KG1 (cell line): ENCODE measurements around the gene CDH23.

Experiments
- DNase-seq: peaks from one replicate; lab custom pipeline; 2025; lab: John Stamatoyannopoulos, UW

Gene CDH23

DNA sequence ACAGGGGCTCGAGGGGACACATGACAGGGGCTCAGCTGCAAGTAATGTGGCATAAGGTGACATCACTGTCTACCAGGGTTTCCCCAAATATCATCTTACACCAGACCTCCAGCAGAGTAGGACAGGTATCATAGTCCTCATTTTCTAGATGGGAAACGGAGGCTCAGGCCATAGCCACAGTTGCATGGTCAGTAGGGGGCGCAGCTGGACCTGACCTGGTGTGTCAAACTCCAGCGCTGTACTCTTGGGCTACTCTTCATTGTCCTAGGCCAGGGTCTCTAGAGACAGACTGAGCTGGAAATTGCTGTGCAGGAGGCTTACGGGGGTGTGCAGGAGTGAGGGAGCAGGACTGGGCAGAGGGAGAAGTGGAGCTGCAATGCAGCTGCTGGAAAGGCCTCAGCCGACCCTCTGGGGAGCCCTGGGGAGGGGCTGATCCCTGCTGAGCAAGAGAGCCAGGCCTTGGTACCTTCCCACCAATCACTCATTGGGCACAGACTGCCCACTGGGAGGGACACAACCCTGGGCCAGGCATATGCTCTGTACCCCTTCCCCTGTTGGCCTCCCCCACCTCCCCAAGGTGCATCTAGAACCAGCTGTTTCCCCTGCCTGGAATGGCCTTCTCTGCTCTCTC is 89.9 kb downstream of the CDH23 start:
- peak; percentile 17 for DNase-seq

DNA sequence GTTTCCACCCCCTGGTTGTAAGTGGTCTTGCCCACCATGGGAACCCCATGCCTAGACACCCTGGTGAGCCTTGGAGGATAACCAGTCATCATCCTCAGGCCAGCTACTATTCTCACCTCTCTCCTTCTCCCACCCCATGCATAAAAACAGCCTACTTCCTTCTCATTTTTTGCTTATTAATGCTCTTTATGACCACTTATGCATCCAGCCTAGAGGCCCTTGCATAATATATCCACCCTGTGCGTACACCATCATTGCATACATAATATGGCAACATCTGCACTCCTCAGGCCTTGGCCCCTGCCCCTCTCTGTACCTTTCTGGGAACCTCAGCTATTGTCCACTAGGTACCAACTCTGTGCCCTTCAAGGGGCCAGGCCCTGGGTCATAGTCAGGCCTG is 91.0 kb downstream of the CDH23 start:
- DNase-seq: no peak

DNA sequence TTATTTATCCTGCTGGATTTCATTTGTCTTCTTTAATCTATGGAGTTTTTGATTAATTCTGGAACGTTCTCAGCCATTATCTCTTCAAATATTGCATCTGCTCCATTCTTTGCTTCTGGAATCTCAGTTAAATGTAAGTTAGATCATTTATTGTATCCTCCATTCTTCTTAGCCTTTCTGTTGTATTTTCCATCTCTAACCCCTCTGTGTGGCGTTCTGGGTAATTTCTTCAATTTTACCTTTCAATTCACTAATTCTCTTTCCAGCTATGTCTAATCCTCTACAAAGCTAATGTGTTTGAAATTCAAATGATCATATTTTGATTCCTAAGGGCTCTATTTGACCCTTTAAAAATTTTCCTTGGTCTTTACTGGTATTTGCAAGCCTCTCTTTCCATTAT is 92.4 kb downstream of the CDH23 start:
- no peak for DNase-seq

DNA sequence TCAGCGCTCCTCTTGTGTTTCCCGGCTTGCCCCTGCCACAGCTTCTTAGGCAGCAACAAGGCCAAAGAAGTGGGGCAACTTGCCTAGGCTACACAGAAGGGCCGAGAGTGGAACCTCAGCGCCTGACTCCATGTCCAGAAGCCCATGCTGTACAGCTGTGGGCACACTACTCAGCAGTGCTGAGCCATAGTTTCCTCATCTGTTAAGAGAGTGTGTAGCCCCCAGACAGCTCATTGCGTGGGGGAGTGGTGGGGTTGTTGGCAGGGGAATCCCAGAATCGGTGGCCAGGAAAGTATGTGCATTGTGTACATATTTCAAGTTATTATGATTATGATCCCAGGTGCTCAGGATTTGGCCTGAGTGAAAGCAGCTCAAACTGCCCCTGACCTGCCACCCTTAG is 96.2 kb downstream of the CDH23 start:
- no peak for DNase-seq

DNA sequence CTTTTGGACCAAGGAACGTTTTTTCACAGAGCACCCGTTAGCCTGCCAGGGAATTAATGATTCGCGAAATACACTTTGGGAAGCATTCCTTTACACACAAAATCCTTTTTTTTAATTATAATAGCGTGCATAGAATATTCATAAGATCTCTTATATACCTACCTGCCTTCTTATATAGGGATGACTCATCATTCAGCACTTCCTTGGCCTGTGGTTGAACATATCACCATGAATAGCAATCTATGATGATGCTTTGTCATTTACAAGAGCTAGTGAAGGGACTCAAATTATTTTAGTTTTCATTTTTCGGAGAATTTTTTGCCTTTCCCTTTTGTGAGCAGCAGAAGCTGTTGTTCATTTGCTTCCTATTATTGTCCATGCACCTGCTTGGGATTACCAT is 97.0 kb downstream of the CDH23 start:
- DNase-seq: no peak

DNA sequence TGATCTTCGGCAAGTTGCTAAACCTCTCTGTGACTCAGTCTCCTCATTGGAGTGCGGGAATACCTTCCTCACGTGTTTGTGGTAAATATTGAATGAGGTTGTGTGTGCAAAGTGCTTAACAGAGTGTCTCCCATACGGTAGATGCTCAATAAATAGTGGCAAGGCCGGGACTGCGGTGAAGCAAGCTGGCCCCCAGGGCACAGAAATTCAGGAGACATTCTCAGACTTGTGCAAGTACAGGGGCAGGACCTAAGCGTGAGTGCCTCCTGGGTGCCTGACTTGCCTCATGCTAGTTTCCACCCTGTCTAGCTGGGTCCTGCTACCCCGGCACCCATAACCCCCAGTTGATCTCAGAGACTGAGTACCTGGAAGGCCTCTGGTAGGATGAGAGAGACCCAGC is 97.8 kb downstream of the CDH23 start:
- no peak for DNase-seq

DNA sequence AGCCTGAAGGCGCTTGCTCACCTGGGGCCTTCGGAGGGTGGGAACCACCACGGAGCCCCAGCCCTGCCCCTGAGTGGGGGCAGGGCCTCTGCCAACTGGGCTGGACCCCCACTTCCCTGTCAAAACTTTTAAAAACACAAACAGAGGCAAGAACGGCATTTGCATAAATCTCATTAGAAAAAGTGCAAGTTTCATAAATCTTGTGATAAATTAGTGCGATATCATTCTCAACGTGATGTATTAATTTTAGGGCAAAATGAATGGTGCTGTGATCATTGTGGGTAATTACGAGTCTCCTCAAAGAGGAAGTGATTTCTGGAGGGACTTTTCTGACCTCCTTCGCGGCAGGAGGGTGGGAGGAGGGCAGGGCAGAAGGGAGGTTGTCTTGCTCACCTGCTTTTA is 98.3 kb downstream of the CDH23 start:
- DNase-seq: no peak

DNA sequence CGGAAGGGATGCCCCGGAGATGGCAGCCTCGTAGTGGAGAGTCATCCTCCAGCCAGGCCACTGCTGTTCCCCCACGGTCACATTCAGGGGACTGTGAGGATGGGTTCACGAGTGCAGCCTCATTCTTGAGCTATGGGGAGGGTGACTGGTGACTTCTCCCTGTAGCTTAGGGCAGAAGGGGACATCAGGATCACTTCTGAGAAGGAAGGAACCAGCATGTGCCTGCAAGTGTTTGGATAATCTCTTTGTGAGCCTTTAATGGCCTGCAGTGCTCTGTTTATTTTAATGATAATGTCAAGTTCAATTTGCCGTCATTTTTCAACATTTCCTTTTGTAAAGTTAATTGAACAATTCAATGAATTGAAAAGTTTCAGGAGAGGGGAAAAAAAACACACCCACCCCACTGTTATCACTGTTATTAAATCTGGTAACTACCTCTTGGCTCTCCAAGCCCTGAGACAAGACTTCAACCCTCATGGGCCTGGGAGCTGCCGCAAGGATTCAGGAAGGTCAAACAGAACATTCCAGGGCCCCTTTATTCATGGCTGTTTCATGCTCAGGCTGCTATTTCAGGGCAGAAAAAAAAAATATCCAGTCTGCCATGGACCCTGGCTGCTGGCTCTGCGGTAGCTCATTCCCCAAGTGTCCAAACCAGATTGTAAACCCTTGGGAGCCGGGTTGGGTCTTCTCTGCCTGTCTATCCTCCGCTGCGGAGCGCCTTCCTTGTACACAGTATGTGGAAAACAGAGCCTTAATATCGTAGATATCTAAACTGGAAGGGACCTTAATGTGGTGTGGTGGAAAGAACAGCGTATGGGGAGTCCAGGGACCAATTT is 100.4 kb downstream of the CDH23 start:
- DNase-seq: no peak

DNA sequence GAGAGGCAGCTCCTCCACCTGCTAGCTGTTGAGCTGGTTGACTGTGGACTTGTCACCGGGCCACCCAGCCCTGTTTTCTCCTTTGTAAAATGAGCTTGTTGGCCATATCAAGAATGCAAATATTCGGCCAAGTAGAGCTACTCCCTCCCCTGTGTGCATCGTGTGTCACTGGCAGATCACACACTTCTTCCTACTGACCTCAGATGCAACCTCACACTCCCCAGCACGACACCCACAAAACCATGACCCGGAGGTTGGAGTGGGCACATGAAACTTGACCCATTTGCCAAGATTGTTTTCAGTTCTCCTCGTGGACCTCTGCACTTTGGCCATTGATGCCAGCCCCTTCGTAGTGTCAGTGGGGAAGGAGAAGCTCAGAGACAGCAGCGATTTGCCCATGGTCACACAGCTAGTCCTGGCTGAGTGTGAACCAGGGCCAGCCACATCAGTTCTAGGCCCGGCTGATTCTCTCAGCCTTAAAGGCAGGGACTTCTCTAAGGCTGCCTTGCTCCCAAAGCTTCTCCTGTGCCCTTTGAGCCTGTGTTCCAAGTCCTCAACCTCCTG is 101.1 kb downstream of the CDH23 start:
- no peak for DNase-seq

DNA sequence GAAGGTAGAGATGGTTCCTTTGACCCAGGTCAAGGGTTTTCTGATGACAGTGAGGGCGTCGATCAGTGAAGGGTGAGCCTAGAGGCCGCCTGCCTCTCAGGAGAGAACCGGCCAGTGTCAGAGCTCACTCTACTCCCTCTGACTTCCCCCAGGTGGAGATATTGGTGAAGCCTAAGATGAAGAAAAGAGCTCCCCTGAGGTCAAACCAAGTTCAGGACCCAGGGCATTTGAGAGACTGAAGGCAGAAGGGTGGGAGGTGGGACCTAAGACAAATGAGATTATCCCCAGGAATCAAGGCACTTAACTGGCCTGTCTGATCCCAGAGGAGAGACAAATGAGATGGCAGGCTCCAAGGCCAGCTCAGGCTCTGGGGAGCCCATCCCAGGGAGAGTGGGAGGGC is 104.7 kb downstream of the CDH23 start:
- DNase-seq: no peak

DNA sequence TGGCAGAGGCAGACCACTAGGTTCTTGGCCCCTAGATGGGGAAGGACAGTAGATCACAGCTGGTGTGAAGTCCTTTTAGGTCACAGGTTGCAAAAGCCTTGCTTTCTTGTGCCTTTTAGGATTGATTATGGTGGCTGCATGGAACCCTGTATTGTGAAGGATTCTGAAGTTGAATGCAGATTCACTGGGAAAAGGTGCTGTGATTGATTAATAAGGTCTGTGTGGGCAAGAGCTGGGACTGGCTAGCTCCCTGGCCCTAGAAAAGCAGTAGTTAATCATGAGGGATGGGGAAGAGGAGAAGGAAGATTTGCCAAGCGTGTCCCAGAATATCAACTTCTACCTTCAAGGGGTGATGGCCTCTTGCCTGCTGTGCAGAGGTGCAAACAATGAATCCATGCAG is 105.5 kb downstream of the CDH23 start:
- no peak for DNase-seq

DNA sequence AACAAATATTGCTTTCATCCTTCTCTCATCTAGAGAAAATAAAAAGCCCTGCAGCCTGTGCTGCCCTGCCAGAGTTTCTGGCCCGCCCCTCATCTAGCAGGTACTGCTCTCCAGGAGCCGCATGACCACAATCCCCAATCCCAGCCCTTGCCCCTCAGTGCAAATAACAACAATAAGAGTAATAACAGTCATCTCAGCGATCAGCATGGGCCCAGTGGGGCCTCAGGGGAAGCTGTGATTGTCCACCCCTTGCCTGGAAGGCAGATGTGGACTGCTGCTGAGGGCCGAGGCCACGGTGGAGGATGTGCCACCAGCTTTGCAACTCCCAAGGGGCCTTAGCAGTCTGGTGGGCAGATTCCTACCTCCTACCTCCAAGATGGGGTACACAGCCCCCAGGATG is 106.1 kb downstream of the CDH23 start:
- no peak for DNase-seq

DNA sequence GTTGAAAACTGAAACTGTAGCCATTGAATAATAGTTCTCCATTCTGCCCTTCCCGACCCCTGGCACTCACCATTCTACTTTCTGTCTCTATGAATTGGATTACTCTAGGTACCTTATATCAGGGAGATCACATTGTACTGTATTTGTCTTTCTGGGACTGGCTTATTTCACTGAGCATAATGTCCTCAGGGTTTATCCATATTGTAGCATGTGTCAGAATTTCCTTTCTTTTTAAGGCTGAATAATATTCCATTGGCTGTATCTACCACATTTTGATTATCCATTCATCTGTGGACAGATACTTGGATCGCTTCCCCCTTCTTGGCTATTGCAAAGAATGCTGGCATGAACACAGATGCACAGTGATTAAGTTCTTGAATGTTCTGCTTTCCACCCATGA is 107.4 kb downstream of the CDH23 start:
- DNase-seq: no peak

DNA sequence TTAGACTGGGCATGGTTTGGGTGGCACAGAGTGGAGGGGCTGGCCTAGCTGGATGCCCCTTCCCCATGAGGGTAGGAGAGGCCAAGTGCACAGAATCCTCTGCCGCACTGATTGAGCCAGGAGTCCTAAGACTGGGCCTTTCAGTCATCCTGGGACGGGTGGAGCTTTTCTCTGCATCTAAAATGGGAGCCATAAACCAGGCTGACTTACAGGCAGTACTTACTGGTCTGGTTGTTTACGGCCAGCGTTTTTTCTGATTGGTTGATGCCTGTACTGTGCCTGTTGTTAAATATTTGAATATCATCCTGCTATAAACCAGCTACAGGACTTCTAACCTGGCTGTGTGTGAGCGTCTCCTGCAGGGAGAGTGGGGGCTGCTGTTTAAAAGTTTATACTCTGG is 107.8 kb downstream of the CDH23 start:
- DNase-seq: no peak

DNA sequence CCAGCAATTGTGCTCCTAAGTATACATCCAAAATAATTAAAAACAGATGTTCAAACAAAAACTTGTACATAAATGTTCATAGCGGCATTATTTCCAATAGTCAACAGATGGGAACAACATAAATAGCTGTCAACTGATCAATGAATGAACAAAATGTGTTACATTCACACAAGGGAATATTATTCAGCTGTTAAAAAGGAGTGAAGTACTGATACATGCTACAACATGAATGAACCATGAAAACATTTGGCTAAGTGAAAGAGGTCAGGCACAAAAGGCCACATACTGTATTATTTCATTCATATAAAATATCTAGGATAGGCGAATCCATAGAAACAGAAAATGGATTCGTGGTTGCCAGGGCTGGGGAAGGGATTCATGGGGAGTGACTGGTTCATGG is 109.1 kb downstream of the CDH23 start:
- DNase-seq: no peak

DNA sequence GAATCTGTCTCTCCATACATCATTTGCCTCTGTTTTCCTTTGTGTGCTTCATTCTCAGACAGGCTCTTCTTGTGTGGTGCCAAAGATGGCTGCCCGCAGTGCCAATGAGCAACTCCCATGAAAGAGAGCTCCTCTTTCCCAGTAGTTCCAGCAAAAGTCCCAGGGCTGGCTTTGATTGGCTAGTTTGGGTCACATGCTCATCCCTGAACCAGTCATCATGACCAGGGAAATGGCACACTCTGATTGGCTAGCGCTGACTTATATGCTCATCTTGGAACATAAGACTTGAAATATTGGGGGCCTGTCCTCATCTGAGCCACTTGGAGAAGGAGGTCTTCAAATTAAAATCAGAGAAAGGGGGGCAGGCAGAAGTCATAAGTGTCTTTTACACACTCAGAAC is 112.7 kb downstream of the CDH23 start:
- no peak for DNase-seq

DNA sequence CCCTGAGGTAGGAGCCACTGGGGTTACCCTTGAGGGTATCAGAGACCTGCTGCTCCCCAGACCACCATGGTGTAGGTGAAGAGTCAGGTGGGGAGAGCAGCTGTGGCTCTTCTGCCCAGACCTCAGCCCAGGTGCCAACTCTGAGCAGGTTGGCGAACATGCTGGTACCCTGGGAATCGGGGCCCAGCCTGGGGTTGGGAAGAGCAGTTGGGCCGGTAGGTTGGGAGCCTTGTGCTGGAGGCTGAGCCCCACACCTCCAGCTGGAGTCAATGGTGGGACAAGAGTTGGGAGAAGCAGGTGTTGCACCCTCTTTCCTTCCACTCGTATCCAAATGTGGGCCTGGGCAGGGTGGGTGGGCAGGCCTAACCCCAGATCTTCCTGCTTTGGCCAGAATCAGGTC is 114.5 kb downstream of the CDH23 start:
- DNase-seq: no peak

DNA sequence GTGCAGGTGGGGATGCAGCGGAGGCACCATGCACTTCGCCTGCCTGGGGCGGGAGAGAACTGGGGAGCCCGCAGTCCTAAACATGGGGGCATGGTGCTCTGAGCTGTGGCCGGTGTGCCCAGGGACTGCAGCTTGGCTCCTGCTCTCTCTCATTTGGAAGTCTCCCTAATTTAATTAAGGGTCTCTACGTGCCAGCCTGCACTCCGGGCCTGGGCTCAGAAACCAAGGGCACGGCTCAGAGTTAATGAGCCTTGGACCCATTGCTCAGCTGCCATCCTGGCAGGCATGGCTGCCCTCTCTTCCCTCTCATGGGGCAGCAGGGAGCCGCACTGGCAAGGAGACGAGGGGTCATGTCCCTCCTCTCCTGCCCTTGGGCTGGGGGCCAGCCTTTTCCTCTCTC is 115.6 kb downstream of the CDH23 start:
- no peak for DNase-seq

DNA sequence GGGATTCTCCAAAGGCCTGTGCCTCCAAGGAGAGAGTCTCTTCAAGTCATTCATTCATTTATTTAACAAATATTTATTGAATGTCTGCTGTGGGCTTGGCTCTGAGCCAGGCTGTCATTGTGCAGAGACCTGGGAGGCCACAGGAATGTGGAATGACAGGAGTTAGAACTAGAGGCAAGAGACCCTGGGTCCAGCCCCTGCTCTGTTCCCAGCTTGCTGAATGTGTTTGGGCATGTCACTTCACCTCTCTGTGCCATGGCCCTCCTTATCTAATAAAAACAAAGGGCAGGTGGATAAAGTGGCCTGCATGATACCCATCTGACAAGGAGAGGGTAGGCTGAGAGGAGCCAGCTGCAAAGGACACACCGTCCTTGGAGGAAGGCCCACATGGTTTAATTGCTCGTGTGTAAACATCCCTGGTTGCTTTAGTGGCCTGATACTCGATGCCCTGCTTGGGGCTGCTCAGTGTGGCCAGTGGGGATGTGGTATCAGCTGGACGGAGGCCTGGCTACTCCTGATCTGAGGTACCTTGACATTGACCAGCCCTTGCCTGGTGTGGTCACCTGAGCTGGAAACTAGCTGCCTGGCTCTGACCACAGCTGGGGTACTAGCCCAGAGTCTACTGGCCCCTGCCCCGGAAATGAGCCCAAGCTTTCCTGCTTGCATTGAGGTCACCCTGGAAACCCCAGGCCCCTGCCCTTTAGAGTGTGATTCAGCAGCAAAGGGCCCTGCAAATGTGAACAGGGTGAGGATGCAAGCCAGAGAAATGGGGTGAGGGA is 116.2 kb downstream of the CDH23 start:
- DNase-seq: no peak

DNA sequence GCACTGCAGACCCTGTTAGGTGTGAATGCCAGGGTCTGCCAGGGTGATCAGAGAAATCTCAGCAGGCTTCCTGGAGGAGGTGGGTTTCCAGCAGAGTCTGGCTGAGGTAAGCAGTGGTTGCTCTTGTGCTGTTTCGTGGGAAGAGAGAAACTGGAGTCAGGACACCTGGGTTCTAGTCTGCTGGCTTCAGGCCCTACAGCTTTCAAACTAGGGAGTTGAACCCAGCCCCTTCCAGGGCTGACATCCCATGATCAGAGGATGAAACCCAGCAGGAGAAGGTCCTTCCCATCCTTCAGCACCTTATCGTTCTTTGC is 116.8 kb downstream of the CDH23 start:
- no peak for DNase-seq

DNA sequence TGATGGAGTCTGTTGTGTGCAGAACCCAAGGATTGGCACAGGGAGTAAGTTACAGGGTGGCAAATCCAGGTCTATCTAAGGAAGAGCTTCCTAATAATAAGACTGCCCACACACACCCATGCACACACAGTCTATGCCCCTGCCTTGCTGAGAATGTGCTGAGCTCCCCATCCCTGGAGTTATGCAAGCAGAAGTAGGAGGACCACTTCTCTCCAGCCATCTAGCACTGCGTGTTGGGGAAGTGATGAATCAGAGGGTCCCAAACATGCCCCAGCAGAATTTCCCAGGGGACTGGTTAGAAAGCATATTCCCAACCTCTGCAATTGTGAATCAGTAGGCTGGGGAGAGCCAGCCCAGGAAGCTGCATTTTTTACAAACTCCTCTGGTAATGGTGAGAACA is 117.2 kb downstream of the CDH23 start:
- DNase-seq: no peak

DNA sequence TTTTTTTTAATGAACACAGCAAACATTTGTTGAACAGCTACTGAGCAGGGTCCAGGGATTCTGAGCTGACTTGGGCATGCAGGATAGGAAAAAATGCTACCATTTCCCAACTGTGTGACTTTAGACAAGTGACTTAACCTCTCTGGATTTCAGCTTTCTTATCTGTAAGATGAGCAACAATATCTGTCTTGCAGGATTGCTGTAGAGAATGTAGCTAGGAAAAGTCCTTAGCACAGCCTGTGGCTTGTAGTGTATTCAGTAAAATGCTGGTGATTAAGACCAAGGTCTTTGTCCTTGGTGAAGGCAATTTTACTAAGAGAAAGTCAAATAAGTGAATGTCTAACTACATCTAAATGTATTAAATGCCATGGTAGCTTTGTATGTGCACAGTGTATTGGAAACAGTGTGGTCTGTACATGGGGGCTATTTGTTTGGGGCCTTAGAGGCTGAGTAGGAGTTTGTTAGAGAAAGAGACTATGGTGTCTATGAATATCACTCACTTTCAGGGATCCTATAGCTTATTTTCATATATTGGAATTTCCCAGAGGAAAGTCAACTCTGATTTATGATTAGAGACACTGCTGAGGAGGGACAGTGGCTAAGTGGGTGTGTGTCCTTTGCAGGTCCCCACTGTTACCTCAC is 118.9 kb downstream of the CDH23 start:
- no peak for DNase-seq

DNA sequence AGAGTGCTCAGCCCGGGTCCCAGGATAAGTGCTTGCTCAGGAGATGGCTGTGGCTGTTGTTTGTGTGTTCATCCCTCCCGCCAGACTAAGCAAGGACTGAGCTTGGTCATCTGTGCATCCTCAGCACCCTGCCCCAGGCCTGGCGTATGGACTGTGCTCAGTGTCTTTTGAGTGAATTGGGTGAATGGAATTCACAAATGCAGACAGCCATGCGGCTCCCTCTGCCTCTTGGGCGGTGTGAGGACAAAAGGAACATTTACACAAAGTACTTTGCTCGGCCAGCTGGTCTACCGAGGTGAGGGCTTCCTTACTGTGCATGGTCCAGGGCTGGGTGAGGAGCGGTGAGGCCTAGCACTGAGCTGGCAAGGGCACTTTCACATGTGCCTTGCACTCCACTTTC is 120.2 kb downstream of the CDH23 start:
- DNase-seq: no peak
